NCI-H128 (cell line): ENCODE data around the gene SLC2A5.

Experiments
- DNase-seq: peaks from one replicate; lab custom pipeline; 2025; ENCODE audit not compliant: unreplicated experiment; lab: John Stamatoyannopoulos, UW

Gene SLC2A5

DNA sequence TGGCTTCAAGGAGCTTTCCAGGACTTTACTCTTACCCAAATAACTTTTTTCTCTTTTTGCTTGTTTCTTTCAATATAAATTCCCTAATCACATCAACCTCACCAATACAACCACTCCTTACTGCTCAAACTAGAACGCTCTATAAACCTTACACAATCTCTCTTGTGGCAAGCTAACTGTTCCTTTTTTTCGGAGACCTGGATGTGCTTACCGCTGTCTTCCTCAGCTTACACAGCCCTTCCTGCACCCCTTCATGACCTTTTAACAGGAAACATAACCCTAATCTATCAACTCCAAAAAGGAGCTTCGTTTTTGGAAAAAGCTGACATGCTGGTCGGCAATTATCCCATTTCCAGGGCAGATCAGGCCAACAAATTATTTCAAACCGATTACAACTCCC is 24.1 kb upstream of the SLC2A5 start:
- DNase-seq: no peak

DNA sequence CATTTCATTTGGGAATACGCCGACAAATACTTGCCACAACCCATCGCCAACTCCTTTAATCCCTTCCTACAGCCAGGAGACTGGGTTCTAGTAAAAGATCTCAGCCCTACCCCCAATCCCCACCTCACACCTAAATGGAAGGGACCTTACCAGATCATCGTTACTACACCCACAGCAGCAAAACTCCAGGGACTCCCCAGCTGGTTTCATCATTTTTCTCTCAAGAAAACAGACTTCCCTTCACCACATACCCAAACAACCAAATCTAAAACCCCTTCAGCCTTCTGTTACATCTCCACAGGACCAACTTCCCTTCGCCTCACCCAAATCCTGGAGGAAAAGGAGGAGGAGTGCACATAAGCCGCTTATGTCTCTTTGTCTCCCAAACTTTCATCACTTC is 23.7 kb upstream of the SLC2A5 start:
- no peak for DNase-seq

GRCh38 chr1:9088807-9089206 is 19.4 kb upstream of the SLC2A5 start:
- DNase-seq: no peak

- DNase-seq: no peak
These were observed 18.1 kb upstream of the SLC2A5 start for GRCh38 chr1:9087411-9088125.

DNA sequence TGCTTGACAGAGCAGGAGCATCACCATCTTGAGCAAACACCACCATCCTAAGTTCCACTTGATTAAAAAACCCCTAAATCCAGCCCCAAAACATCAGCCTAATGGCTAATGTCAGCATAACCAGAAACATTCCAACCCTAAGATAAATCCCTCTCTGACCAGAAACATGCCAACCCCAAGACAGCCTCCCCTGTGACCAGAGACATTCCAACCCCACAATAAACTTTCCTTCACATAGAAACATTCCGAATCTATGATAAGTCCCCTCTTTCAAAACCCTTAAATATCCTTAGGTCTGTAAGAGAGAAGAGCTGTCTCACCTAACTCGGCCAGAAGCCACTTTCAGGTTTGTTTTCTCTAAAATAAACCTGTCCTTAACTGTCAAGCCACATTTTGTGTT is 17.4 kb upstream of the SLC2A5 start:
- no peak for DNase-seq

DNA sequence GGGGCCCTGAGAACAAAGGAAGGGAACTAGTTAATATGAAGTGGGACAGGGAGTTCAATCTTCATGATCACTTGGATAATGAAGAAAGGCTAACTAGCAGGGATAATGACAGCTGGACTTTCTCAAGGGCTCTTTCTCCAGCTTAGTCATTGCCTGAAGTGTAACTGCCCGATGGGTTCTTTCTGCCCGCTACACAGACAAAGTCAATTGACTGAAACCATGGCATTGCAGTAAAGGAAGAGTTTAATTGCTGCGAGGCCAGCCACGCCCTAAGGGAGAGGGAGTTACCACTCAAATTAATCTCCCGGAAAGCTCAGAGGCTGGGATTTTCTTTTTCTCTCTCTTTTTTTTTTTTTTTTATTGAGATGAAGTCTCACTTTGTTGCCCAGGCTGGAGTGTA is 16.6 kb upstream of the SLC2A5 start:
- DNase-seq: no peak

DNA sequence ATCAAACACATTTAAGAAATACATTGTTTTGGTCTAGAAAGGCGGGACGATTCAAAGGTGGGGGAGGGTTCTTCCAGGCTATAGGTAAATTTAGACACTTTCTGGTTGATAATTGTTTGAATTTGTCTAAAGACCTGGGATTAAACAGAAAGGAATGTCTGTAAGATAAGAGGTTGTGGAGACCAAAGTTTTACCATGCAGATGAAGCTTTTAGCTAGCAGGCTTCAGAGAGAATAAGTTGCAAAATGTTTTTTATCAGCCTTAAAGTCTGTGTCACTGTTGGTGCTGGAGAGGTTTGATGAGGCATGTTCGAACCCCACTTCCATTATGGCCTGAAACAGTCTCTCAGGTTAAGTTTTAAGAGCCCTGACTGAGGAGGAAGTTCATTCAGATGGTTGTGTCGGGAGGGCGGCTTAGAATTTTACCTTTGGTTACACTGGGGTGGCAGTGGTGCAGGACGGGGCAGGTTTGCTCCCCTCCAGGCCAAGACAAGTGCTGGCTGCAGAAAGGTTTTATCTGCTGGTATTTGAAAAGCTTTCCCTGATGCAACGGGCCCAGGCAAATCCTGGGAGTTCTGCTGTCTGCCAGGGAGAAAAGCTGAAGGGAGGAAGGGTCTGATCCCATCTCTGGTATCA is 16.0 kb upstream of the SLC2A5 start:
- DNase-seq: no peak

DNA sequence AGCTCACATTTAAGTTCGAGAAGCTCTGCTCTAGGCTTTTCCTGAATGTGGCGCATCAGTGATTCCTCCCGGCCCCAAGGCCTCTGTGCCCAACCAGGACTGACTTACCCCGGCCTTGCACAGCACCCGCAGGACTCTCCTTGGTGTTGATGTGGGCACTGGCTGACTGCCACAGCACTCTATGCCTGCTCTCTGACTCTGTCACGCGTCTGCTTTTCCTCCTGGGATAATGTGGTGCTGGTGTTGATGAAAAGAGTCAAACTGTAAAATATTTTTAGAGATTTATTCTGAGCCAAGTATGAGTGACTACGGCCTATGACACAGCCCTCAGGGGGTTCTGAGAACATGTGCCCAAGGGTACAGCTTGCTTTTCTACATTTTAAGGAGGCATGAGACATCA is 15.5 kb upstream of the SLC2A5 start:
- DNase-seq: no peak

DNA sequence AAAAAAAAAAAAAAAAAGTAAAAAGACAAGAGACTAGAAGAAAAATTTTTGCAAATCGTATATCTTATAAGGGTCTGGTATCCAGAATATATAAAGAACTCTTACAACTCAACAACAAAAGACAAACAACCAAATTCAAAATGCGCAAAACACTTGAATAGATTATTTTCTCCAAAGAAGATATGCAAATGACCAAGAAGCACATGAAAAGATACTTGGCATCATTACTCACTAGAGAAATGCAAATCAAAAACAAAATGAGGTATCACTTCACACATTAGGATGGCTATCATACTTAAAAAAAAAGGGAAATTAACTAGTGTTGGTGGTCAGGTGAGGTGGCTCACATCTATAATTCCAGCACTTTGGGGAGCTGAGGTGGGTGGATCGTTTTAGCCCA is 12.0 kb upstream of the SLC2A5 start:
- no peak for DNase-seq

DNA sequence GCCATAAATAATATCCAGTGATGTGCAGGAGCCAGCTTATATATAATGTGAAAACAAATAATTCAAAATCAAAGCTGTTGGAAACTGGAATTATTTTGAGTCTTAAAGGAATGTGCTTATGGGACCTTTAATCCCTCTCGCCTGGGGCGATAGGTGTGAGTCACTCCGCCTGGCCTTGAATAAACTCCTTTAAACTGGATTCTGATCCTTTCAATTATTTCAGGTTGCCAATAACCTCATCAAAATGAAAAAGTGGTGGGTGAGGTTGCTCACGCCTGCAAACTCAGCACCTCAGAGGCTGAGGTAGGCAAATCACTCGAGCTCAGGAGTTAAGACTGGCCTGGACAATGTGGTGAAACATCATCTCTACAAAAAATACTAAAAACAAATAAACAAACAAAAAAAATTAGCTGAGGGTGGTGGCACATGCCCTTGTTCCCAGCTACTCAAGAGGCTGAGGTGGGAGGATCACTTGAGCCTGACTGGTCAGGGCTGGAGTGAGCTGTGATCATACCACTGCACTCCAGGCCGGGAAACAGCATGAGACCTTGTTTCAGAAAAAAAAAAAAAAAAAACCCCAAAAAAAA is 11.4 kb upstream of the SLC2A5 start:
- no peak for DNase-seq

- no peak for DNase-seq
These were observed 10.7 kb upstream of the SLC2A5 start for GRCh38 chr1:9079988-9080704.

DNA sequence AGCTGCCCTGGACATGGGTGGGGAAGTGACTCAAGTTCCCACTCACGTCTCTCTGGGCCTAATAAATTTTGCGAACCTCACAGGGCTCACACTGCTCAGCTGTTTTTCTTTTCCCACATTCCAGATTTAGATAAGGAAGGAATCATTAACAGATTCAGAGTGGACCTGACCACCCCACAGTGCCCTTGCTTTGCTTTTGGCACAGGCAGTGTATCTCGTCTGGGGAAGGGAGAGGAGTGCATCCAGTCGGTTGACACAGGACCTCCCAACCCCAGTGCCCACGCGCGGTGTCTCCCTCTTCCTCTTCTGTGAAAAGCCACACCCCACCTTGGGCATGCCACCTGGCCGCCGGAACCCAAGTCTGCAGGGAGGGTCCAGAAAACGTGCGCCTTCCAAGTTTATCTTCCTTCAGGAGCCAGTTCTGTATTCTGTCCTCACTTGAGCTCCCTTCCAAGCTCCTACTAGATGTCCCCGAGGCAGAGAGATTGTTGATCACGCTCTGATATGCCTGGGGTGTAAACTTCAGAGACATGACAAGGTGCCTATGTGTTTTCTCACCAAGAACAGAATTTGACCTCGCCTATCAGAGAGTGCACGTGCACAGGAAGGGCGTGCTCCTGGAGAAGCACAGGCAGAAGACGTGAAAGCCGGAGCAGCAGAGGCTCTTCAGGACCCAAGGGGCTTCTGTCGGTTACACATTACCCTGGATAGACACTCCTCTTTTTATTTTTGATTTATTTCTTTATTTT is 9.5 kb upstream of the SLC2A5 start:
- DNase-seq: no peak

GRCh38 chr1:9078015-9078751 is 8.7 kb upstream of the SLC2A5 start:
- no peak for DNase-seq

DNA sequence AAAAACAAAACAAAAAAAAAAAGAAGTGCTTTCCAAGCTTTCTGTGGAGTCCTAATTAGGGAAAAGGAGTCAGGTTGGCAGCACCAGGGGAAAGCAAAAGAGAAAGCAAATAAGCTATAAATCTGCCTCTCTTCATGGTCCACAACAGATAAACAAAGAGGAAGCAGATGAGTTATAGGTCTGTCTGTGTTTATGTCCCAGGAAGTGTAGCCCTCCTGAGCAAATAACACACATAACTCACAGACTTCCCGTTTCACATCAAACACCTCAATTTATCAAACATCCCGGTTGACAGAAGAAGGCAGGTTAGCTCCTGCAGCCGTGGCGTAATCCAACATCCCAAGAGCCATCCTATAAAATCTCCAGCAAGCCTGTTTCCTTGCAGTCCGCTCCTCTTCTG is 5.6 kb upstream of the SLC2A5 start:
- DNase-seq: no peak

DNA sequence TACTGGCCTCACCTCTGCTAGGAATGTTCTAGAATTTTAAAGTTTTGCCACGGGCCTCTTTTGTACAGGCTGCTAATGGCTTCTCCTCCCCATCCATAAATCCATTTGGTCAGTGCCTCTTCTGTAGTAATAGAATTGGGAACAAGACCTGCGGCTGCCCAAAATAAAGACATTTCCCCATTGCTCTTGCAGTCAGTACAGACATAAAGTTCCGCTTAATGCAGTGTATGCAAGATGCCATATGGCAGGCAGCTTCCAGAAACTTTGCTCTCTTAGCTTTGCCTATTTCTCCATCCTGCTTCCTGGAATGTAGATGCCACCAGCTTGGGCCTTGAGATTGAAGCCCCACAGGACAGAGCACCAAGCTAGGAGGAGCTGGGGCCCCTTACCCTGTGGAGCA is 3.7 kb upstream of the SLC2A5 start:
- DNase-seq: no peak

DNA sequence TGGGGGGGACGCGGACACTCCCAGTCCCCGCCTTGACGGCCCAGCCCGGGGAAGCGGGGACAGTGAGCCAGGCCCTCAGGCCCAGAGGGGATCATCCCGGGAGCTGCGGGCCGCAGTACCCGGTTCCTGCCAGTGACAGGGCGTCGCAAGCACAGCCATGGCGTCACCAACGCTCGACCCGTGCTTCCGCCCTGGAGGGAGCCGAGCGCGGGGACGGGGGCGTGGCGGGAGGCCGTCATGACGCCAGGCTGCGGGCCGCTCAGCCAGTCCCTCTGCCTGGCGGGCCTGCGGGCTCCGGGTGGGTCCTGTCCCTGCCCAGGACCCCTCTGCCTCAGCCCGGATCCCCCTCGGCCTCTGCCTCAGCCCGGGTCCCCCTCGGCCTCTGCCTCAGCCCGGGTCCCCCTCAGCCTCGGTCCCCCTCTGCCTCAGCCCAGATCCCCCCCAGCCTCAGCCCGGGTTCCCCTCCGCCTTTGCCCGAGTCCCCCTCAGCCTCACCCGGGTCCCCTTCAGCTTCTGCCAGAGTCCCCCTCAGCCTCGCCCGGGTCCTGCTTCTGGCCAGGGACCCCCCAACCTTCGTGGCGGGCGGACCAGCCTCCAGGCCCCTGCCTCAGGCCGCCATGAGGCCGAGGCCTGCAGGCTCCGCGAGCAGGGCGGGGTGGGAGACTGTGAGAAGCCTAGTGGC is 2.3 kb upstream of the SLC2A5 start:
- DNase-seq: no peak

GRCh38 chr1:9070486-9070885 is 1.1 kb upstream of the SLC2A5 start:
- DNase-seq: no peak

DNA sequence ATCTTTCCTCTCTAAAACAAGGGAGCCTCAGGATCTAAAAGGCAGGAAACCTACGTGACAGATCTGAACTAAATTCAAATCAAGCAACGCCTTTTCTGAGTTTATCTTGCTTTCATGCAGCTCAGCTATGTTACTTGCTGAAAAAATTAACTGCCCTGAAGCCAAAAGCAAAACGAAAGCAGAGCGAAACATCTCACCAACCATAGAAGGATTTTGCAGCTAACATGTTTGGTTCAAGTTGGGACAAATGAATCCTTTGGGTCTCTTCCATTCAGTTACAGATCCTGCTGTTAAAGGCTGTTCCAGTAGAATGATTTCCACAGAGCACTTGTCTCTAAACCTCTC is 482 bp downstream of the SLC2A5 start:
- DNase-seq: no peak

- DNase-seq: no peak
These were observed 2.3 kb downstream of the SLC2A5 start for GRCh38 chr1:9066945-9067807.
